Umbilical cord (tissue), 2 donors: ENCODE measurements around the gene CES3. TPM values are rescaled to one million over a fixed set of nuclear protein-coding genes. Genes with fewer than 3 reads are reported as not detected.
A peak's percentile ranks its signal among the peaks of the same experiment; 100 is the strongest.

Experiments
- DNase-seq: peaks from one replicate; pipeline ENCODE4 v3.0.0-alpha.2; 2015; ENCODE audit warnings: low spot score
- total RNA-seq: library from RNA; depleted of rRNA; stranded (reverse); fragments of >200 nt; gene quantifications from one replicate; pipeline ENCODE4 v1.2.3, GENCODE V29; 2014; ENCODE audit warnings: low replicate concordance; ENCODE audit not compliant: insufficient read depth

The CES3 gene
- 3.4 TPM for total RNA-seq

DNA sequence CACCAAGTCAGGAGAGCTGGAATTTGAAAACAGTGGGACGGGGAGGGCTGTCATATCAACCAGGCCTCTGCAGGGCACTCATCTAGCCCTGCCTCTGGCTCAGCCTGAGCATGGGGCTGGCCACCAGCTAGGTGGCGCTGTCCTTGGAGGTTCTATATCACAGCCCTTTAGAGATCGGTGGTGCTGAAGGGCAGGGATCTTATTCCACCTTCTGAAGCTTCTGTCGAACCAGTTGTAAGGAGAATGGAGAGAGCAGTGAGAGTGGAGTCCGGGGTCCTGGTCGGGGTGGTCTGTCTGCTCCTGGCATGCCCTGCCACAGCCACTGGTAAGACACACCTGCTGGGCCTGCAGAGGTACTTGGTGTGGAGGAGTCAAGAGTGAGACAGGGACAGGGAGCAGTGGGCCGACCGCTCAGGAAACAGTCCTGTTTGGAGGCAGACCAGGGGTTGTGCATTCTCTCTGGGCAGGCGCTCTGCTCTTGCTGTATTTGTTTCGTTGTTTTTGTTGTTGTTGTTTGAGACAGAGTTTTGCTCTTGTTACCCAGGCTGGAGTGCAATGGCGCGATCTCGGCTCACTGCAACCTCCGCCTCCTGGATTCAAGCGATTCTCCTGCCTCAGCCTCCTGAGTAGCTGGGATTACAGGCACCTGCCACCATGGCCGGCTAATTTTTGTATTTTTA lies at the start of gene CES3:
TSS of gene CES3 (plus strand) at position 202 of the 680 bp plus-strand sequence. CDS start at position 244, 42 bp downstream.
- DNase-seq: no peak

DNA sequence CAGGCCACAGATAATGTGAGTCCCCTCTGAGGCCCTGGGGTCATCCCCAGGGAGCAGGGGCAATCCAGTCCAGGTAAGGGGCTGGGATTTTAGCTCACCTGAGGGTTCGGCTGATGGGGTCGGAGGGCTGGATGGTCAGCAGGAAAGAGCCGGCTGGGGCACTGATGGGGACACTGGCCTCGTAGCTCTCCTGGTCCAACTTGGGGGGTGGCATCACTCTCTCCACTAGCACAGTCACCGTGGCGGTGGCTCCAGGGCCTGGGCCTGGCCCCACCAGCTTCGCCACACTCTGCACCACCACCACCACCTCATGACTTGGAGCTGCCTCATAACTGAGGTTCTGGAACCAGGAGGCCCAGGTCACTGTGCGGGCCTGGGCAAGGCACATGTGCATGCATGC lies 49.3 kb upstream of the CES3 start:
- no peak for DNase-seq

- DNase-seq: no peak
Measured at GRCh38 chr16:66913081-66913480, 48.0 kb upstream of the CES3 start.

GRCh38 chr16:66913711-66914110 lies 47.4 kb upstream of the CES3 start:
- DNase-seq: no peak

DNA sequence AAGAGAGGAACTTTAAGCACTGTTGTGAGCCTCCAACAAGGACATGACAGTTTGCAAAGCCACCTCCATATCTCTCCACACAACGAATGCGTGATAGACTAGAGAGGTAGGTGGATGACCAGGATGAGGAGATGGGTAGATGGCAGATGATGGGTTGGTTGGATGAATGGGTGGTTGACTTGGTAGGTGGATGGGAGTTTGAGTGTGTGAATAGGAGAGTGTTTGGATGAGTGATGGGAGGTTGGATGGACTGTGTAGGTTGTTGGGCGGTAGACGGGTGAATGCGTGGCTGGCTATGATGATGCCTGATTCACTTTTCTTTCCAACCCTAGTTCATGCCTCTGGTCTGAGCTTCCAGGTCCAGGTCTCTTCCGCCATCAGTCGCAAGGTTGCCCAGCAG lies 46.5 kb upstream of the CES3 start:
- DNase-seq: no peak

GRCh38 chr16:66915041-66915440 lies 46.0 kb upstream of the CES3 start:
- DNase-seq: no peak

DNA sequence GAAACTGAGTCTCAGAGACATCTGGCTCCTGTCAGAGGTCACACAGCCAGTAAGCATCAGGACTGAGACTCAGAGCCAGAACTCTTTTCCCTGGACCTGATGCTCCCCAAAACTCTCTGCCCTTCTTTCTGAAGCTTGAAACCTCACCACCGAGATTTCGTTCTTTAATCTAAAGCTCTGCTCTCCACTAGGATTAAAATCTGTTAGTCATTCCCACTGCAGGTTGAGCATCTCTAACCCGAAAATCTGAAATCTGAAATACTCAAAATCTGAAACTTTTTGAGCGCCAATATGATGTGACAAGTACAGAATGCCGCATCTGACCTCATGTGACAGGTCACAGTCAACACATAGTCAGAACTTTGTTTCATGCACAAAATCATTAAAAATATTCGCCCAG lies 44.5 kb upstream of the CES3 start:
- DNase-seq: no peak

DNA sequence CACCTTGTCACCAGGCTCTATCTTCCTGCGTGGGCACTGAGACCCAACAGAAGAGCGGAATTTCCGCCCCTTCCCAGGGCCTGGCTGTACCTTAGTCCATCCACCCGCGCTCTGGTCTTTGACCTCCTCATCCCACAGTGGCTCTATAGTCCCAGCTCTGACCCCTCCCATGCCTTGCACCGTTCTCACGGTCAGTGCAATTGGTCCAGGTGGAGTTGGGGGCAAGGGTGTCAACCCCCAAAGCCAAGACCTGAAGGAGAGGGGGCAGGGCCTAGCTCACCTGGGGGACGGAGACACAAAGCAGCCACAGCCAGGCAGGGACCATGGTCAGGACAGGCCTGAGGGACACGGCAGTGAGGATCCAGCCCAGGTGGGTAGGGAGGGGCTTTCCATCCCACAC lies 43.3 kb upstream of the CES3 start:
- DNase-seq: no peak

DNA sequence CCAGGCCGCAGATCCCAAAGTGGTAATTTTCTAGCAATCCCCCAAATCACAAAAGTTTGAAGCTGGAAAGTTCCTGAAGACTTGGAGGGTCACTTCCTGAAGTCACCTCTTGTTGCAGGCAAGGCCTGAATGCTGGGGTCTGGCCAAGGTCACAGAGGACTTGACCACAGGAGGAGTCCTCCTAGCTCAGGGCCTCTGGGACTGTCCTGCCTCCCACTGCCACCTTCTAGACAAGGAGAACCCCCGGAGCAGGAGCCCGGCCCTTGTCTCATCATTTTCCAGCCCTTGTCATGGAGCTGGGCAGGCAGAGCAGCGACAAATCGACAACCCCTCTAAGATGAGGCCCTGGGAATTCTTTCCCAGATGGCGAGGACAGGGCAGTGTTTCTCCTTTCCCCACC lies 42.7 kb upstream of the CES3 start:
- no peak for DNase-seq

- DNase-seq: no peak
Measured at GRCh38 chr16:66918803-66919568, 42.1 kb upstream of the CES3 start, which contains the start of gene CDH16. CDH16 (minus strand) TSS chr16:66918885; CDS start chr16:66918065, 820 bp downstream.

DNA sequence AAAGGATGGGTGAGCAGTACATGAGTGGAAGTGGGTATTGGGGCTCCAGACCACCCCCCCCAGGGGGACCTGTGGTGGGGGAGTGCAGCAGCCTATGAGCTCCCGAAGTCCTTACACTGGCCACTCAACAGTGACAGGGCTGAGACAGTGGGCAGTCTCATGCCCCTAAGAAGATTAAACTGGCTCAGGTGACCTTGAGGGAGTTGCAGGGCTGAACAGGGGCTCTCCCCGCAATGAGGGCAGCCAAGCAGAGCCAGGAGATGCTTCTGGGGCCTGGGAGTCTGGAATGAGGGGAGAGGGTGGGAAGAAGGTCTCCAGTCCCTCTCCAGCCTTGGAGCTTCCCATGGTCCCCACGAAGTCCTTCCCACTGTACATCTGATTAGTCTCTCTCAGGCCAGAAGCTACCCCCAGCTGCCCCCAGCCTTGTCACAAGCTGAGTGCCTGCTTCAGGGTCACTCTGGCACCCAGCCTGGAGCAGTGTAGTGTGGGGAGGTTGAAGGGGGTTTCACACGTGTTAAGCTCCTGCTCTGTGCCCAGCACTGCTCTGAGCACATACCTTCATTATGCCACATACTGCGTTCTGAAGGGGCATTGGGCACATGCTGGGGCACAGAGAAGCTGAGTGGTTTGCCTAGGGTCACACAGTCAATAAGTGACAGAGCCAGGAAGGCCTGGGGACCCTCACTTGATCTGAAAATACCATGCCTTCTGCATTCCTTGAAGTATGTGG lies 41.3 kb upstream of the CES3 start:
- no peak for DNase-seq

DNA sequence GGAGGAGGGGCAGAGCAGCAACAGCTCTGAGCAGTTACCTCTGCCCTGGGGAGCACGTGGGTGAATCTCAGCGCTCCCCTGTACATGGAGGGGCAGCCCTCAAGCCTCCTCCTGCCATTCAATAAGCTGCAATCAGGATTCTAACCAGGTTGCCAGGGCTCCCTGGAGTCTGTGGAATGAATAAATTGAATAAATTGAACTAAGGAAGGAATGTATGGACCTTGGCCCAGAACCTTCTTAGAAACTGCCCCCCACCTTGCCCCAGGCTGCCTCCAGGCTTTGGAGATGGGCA lies 40.8 kb upstream of the CES3 start:
- no peak for DNase-seq

GRCh38 chr16:66920924-66921680 lies 40.0 kb upstream of the CES3 start:
- no peak for DNase-seq

- no peak for DNase-seq
Measured at GRCh38 chr16:66921729-66922450, 39.2 kb upstream of the CES3 start.

GRCh38 chr16:66923247-66923731 lies 37.8 kb upstream of the CES3 start:
- DNase-seq: peak; percentile 63

DNA sequence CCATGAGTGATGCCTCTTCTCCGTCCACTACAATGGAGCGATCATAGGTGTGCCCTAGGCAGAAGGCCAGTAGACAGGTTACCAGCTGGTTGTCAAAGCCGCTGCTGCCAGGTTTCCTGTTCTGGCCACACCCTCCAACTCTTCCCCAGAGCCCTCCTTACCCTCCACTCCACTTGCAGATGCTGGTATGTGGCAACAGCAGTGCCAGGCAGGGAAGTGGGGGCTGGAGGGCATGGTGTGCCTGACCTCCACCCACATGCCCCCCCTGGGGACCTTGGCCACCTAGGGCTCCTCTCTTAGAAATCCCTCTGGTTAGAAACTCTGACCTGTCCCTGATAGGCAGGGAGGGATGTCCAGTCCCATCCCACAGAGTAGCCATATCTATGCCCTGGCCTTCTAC lies 37.2 kb upstream of the CES3 start:
- DNase-seq: no peak

DNA sequence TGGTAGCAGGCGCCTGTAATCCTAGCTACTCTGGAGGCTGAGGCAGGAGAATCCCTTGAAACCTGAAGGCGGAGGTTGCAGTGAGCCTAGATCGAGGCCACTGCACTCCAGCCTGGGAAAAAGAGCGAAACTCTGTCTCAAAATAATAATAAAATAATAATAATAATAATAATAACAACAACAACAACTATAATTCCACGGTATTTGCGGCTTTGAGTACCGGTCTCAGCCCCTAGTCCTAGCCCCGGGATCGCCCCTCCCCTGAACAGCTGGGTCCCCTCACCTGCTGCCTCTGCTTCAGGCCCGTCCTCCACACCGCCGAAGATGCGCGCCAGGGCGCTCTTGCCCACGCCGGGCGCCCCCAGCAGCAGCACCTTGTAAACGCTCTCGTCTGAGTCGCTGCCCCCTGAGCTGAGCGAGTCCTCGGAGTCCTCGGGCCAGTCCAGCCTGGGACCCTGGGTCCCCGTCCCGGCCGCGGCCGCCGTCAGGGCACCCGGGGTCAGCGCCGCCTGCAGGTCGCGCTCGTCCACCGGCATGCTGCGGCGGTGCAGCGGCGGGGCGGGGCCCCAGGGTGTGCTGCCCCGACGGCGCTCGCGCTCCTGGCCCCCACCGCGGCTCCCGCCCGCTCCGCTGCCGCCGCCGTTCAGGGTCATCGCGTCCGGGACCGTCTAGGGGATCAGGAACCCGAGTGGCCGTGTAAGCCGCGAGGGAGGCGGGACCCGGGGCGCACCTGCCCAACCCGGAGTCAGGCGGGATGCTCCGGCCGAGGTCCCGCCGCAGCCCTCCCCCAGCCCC lies 36.3 kb upstream of the CES3 start:
- DNase-seq: no peak

- peak; percentile 59 for DNase-seq
Measured at GRCh38 chr16:66925322-66925840, 35.7 kb upstream of the CES3 start, which contains the start of gene RRAD. RRAD (minus strand) TSS chr16:66925535; CDS start chr16:66925179, 356 bp downstream.

DNA sequence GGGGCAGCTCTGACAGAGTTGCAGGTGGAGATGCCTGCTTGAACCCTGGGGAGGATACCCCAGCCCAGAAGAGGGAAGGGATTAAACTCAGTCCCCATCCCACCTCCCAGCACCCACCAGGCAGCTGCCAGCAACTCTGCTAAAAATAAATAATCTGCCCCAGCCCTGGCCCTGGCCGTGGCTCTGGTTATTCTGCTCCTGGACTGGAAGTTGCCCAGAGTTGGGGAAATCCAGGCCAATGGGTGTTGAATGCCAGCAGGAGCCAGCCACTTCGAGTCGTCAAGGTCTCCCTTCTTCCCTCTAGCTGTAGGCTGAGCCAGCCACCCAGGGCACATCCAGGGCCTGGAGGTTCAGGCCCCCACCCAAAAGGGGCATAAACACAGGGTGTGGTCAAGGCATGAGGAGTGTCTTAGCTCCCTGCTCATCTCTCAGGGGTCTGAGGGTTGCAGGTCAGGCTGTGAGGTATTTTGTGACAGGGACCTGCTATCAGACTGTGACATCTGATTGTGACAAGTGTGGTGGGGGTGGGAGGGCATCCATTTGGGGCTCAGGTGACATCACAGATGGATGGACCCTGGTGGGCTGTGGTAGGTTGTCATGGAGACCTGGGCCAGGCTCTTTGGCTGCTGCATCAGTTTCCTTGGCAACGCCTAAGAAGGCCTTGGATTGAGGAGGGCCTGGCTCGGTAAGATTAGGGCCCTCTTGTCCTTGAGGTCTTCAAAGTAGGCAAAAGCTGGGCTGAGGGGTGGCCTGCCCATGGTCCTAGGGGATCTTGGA lies 34.7 kb upstream of the CES3 start:
- DNase-seq: no peak
